ENCODE measurements around the gene STARD5.
A peak's percentile ranks its signal among the peaks of the same experiment; 100 is the strongest.

The STARD5 gene

DNA sequence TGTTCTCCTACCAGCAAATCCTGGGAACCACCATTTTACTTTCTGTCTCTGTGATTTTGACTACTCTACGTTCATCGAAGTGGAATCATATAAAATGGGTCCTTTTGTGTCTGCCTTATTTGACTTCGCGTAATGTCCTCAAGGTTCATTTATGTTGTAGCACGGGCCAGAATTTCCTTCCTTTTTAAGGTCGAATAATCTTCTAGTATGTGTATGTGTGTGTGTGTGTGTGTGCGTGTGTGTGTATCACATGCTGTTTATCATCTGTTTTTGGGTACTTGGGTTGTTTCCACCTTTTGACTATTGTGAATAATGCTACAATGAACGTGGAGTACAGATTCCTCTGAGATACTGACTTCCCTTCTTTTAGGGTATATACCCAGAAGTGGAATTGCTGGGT, 35.3 kb downstream of the STARD5 start:
- DNase-seq: no peak

DNA sequence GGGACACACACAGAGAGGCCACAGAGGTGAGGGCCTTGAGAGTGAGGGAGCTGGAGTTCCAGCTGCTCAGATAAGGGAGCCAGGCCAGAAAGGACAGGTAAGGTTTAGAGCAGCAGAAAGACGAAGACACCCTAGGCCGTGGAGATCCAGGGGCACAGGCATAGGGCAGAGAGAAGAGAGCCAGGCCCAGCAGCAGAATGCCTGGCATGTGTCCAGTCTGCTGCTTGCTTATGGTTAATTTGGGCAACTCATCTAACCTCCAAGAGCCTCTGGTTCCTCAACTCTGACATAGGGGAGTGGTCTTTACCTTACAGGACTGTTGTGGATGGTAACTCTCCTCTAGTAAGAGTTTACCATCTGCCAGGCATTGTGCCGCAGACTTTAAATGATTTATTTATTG, 35.9 kb downstream of the STARD5 start:
- DNase-seq: no peak

DNA sequence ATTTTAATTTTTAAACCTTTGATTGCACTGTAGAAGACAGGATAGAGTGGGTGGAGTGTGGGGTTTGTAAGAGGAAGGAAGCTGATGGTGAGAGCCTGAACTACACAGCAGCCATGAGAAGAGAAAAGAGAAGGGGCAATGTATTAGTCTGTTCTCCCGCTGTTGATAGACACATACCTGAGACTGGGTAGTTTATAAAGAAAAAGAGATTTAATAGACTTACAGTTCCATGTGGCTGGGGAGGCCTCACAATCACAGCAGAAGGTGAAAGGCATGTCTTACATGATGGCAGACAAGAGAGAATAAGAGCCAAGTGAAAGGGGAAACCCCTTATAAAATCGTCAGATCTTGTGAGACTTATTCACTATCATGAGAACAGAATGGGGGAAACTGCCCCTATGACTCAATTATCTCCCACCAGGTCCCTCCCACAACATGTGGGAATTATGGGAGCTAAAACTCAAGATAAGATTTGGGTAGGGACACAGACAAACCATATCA, 37.3 kb downstream of the STARD5 start:
- peak; percentile 23 for DNase-seq

DNA sequence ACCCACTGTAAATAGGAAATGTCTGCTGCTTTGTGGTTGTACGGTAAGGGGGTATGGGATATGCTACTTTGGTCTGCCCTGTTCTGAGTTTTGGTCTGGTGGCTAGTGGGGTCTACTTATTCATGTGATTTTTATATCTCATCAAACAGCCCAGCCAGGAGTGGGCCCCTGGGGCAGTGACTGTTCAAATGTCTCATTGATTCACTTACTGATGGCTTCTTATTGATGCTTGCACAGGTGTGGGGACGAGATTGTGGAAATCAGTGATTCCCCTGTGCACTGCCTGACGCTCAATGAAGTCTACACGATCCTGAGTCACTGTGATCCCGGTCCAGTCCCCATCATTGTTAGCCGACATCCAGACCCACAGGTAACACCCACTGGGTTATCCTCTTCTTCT, 38.5 kb downstream of the STARD5 start:
- no peak for DNase-seq

DNA sequence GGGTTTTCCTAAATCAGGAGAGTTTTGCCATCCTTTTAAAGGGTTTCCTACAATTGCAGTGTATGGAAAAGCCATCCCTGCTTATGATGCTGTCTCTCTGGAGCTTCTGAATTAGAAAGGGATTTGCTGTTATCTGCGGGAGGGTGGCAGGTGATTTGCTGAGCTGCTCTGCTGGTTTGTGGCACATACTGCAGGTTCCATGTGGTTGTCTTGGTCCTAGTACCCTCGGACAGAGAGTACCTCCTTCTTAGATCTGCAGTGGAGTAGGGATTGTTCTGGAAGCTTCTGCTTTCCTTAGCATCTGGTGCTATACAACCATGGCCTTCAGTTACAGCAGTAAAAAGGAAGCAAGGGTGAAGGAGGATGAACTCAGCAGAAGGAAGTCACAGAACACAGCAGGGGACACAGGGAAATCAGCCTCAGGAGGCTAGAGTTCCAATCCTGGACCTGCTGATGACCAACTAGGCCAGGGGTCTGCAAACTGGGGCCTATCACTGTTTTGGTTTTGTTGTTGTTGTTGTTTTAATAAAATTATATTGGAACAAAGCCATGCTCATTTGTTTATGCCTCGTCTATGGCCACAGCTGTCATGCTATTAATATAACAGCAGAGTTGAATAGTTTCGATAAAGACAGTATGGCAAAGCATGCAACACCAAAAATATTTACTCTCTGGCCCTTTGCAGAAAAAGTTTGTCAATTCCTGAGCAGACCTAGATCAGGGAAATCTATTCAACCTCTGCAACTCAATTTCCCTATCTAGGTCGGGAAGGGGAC, 39.5 kb downstream of the STARD5 start:
- peak; percentile 41 for DNase-seq

DNA sequence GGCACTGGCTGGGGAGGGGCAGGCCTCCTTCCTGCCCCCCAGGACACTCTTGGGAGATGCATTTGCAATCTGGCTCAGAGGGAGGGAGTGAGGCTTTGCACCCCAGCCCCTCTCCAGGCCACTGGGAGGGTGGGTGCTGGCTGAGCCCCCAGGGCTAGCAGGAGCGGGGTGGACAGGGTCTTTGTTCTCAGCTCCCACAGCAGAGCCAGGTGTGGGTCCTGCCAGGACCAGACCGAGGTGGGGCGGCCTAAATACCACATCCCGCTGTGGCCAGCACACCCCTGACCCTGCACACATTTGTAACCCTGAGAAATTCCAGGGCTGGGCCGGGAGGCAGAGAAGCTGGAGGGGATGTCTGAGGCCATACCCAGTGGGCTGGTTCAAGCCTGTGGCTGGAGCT, 41.0 kb downstream of the STARD5 start:
- no peak for DNase-seq

DNA sequence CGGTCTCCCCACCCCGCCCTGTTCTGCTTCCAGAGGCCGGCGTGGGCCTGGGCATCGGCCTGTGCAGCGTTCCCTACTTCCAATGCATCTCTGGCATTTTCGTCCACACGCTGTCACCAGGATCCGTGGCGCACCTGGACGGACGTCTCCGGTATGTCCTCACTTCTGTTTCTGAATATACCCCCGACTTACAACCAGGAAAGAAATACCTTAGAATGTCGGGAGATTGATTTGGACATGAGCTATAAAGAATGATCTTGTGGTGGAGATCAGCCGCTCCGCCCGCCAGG, 41.4 kb downstream of the STARD5 start:
- no peak for DNase-seq

DNA sequence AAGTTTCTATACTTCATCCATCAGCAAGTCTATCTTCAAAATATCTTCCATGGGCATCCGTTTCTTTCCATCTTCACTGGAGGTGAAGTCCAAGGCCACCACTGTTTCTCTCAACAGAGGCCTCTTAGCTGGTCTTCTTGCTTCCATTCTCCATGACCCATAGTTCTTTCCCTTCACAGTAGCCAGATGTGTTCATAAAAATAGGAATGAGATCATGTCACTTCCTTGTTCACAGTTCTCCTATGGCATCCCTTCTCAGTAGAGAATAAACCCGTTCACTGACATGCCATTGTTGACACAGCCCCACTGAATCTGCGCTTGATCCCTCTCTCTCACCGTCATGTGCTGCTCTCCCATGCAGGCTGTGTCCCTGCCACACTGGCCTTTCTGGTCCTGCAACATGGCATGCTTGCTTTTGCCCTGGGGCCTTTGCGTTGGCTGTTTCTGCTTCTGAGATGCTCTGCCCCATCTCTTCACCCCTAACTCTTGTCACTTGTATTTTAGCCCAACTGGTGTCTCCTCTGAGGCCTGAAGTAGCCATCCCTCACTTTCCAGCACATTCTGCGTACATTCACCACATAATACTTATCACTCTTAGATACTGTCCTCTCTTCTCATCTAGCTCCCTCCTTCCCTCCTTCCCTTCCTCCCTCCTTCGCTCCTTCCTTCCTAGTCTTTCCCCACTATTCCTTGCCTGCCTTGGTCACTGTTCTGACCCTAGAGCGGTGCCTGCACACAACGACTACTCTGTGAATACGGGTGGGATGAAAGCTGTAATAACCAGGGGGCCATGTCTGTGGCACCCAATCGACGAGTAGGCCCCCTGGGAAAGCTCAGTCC, 42.0 kb downstream of the STARD5 start:
- DNase-seq: no peak

DNA sequence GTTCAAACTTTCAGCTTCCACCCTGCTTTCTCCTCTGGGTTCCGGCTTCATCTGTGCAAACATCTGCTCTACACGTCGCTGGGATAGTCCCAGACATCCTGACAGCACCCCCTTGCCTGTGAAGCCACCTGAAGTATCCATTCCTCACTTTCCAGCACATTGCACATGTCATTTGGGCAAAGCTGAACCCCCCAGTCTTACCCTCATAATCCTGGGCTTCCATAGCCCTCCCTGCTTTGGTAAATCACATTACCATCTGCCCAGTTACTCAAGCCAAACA, 42.5 kb downstream of the STARD5 start:
- DNase-seq: no peak

DNA sequence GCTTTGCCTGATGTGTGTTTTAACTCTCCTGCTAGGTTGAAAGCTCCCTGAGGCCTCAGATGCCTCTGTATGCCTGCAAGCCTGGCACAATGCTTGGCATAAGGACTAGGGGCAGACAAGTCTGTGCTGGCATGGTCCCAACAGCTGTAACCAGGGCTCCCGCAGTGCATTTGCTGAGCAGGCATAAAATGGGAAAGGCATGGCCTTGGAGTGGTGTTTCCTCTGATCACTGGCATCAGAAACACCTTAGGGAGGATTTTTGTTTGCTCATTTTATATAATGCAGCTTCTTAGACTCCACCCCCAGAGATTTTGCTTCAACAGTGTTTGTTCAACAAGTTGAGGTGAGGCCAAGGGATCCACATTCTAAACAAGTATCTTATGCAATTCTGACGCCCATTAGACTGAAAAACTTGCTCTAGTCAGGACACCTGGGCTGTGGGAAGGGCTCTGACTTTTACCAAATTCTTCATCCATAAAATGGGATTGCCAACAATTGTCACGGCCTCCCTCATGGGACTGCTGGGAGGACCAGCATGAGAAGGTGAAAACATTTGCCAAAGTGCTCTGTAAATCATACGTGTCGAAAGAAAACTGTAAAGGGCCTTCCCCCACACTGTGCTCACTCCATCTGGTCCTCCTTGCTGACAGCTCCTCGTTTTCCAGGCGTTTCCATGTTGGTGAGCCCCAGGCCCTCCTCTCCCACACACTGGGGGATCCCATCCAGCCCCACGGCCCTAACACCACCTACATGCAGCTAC, 43.1 kb downstream of the STARD5 start:
- no peak for DNase-seq

DNA sequence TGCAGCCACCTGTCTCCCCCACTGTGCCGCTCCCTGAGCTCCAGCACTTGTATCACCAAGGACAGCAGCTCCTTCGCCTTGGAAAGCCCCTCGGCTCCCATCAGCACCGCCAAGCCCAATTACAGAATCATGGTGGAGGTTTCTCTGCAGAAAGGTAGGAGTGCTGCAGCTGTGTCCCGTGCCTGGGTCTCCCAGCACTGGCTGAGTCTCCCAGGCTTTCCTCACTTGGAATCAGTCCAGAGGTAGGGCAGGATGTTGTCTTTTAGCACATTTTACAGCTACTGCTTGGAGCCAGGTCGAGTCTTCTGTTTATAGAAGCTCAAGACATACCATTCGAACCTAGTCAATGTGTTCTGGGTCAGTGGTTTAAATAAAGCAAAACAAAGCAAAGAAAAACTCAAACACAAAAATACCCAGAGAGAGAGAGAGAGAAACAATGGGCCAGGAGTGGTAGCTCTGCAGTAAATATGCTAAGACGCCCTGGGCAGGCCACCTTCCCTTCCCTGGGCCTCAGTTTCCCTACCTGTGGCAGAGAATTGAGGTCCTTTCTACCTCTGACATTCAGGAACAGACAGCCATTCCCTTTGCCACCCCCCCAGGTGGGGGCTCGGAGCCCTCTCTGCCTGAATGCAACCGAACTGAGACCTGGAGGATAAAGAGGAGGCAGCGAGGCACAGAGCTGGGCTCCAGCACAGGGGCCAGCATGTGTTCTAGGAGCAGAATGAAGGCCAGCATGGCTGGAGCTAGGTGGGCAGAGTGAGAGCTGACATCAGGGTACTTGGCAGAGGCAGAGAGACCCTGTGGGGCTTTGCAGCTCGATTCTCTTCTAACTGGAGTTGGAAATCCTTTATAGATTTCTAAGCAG, 44.1 kb downstream of the STARD5 start:
- DNase-seq: no peak

DNA sequence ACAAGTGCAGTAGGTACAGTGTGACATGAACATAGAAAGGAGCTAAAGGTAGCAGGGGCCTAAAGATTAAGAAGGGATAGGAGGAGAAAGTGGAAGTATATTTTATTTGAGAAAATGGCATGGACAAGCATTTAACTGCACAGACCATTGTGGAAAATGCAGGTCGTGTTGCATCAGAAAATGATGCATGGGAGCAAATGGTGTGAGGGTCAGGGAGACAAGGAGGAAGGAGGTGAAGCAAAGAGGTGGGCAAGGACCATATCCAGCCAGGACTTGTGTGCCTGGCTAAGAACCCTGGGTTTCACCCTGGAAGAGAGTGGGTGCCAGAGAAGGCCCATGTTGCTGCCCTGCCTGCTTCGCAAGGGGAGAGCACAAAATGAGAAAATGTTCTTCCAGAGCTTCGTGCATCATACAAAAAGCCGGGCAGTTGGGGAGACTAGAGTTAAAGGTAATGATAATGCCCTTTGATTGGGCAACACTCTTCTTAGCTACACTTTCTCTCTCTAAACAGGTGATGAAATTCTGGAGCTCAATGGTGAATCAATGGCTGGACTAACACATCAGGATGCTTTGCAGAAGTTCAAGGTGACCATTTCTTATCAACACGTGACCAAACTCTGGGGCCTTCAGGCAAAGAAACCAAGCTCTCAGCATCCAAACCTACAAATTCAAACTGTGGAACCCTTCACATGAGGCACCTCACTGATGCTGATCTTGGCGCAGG, 45.5 kb downstream of the STARD5 start:
- DNase-seq: no peak

DNA sequence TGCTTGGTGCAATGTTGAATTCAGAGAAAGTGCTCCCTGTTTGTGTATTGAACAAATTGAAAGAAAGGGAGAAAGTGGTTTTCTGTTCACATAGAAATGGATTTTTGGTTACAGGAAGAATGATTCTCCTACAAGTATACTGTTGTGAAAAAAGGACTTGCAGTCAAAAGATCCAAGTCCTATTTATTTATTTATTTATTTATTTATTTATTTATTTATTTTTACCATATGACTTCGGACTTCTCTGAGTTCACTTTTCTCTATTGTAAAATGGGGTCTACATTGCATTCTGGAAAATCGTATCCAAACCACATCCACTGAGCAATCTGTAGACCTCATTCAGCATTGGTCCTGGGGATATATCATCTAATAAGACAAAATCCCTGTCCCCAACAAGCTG, 46.1 kb downstream of the STARD5 start:
- no peak for DNase-seq

DNA sequence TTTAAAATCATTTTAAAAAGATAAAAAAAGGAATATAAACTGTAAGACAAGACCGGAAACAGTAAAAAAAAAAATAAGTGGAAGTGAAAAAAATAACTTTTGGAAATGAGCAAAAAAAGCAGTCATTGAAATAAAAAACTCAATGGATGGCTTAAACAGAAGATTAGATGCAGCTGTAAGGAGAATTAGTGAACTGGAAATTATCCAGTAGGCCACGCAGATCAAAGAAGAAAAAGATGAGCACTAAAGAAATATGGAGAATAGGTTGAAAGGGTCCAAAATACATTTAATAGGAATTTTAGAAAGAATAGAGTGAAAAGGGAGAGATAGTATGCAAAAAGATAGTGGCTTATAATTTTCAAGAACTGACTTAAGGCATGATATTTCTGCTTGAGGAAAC, 47.0 kb downstream of the STARD5 start:
- no peak for DNase-seq

DNA sequence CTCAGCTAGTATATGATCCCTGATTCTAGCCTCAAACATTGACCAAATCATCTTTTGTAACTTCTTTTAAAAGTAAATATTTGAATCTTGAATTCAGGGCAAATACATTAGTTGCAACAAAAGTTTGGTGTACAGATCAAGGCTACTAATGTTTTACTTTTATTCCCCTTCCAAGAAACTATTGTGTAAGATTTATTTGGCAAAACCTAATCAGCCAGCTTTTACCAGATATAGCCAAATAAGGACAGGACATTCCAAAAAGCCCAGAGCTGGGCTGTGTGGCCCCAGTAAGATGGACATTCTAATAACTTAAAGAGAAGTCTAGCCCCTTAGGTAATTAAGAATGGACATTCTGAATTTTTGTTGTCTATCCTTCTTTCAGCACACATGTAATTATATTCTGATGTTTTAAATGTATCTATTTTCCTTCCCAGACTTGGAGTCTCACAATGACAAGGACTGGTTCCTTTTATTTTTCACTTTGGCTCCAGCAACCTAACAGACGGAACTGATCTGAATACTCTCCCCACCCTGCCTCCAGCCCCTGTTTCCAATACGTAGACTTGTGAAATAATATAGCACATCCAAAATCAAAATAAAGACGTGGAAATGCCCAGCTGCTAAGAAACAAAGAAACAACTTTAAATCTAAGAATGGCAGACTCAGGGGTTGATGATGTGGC, 48.1 kb downstream of the STARD5 start:
- DNase-seq: no peak

DNA sequence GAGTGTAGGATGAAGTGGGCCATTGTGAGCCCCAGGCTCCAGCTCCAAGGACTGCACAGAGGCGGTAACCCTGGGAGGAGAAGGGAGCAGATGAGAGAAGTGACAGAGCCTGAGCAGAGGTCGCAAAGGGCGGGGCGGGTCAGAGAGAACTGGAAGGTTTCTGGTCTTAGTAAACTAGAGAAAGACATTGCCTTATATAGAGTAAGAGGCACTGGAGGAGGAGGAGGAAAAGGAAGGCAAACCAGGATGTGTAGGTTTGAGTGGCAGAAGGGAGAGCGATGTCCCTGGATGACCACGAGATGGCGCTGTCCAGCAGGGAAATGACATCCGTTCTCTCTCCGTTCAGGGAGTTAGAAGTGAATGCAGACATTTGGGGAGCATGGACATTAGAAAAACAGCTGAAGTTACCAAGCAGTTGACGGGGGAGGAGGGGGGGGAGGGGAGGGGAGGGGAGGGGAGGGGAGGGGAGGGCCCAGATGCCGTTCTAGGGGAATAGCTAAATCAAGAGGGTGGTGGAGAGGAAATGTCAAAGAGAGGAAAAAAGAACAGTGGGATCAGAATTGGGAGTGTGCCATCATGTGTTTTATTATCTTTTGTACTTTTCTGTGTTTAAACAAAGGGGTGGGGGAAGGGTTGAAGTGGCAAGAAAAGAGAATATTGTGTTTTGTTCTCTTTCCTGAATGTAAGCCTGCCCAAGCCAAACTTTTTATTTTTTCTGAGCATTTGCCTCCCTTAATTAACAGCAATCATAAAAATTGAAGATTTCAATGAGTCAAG, 48.8 kb downstream of the STARD5 start:
- DNase-seq: peak; percentile 84

DNA sequence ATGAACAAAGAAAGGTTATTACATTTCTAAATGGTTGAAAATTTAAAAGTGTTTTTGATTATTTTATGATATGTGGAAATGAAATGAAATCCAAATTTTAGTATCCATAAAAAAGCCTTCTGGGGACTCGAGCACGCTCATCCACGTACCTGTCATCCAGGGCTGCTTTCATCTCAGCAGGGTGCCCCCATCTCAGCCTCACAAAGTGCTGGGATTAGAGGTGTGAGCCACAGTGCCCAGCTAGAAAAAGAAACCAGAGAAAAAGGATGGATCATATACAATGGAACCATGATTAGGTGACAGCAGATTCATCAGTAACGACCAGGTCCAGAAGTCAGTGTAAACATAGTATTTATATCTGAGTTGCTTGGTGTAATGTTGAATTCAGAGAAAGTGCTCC, 49.7 kb downstream of the STARD5 start:
- DNase-seq: no peak

DNA sequence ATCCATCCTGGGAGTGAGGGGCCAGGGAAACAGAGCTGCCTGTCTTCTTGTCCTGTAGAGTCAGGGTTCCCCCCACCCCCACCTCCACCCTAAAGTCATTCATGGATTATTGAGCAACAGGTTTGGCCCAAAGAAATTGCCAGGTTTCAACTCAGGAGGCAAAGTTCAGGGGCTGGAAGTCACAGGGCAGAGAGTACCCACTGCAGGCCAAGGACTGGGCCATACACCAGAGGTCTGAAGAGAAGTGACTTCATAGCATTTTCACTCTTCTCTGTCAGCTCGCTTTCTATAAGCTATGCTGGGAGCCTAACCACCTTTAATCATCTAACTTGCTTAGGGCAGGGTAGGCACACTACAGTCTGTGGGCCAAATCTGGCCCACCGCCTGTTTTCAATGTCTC, 50.1 kb downstream of the STARD5 start:
- DNase-seq: no peak

DNA sequence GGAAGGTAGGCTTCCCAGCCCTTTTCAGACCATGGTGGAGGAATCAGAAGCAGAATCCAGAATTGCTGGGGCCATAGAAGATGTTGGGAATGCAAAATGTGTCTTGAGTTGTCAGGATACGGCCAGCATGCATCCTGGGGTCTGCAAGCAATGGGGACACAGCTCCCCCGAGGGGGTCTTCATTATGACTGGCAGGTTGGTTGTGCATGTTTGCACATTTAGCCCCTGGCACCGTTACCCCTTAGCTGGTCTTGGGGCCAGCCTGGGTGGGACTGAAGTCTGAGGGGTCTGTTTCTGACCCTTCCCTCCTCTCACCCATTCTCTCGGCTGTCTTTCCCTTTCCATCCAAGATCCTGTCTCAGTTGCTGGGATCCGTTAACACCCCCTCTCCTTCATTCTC, 50.7 kb downstream of the STARD5 start:
- DNase-seq: no peak

DNA sequence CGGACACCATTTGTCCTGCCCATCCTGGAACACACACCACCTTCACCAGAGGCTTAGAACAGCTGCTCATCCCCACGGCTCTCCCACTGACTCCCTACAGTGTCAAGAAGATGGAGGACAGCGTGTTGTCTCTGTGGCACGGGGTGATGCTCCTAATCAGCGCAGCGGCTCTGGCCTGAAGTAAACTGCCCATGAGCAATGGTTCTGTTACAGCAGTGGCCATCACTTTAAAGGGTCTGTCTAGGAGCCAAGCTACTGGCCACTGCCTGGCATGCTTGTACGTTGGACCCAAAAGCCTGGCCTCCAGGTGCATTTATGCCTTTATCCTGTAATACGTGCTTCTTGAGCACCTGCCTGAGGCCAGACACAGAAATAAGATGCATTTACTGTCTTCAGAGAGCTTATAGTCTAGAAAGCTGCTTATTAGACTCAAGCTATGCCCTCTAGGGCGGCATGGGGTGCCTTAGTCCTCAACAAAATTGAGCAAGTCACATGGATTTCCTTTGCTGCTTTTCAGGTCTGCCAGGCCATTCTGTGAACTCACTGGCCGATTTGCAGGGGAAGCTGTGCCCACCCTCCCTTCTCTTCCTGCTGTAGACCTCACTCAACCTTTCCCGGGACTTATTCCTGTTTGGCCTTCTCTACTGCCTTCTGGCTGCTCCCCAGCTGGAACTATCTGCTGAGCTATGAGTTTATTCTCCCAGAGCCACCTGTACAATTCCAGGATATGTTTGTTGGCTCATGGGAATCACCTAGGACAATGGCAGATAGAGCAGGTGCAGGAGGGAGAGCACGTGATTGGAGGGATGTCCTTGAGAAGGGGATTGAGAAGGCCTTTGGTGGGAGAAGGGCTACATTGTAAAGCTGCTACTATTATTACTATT, 51.9 kb downstream of the STARD5 start:
- no peak for DNase-seq

Data from GDM1 (cell line).